ENCODE results near the gene TOM1L2. TPM values are rescaled to one million over a fixed set of nuclear protein-coding genes. Genes with fewer than 3 reads are reported as not detected.
"Not testable (repeated sequence)": the region's sequence is repeated elsewhere in the genome, so short reads cannot be mapped to it uniquely, and the experiment has no call there.

The TOM1L2 gene
- total and polyA plus RNA-seq, 12 donors: 46.4 to 331 (median 273) TPM

- 73 to 76% methylated on average over 5 of the region's 5 CpGs for WGBS, 2 donors
- TF ChIP-seq, protein P1, sequence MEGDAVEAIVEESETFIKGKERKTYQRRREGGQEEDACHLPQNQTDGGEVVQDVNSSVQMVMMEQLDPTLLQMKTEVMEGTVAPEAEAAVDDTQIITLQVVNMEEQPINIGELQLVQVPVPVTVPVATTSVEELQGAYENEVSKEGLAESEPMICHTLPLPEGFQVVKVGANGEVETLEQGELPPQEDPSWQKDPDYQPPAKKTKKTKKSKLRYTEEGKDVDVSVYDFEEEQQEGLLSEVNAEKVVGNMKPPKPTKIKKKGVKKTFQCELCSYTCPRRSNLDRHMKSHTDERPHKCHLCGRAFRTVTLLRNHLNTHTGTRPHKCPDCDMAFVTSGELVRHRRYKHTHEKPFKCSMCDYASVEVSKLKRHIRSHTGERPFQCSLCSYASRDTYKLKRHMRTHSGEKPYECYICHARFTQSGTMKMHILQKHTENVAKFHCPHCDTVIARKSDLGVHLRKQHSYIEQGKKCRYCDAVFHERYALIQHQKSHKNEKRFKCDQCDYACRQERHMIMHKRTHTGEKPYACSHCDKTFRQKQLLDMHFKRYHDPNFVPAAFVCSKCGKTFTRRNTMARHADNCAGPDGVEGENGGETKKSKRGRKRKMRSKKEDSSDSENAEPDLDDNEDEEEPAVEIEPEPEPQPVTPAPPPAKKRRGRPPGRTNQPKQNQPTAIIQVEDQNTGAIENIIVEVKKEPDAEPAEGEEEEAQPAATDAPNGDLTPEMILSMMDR (IDR thresholded peaks at IDR 0.05): no peak
- ATAC-seq: no peak
- Histone ChIP-seq H3K36me3 (peaks cover 0 to 17% (median 0%) of the 10 kb centered on the region in 9 donors), H3K4me3 (no peak overlapping the region), H3K27ac (peak overlapping the region in 9 of 10 donors; percentile 39 to 86 (median 62)), H3K9me3 (no peaks in the 10 kb centered on the region), H3K4me1 (peaks cover 21 to 67% (median 51%) of the 10 kb centered on the region in 9 donors), H3K27me3 (no peaks in the 10 kb centered on the region)
- no peak for DNase-seq
- intact Hi-C loops (cut with DNase I): loop anchor here in 1 of 10 donors (10.0 kb wide), 1 partner anchor 64 kb away; no protein-coding TSS in a partner anchor
Observed at GRCh38 chr17:17958982-17959381, 13.2 kb downstream of the TOM1L2 start.

- intact Hi-C loops (cut with DNase I): loop anchor here in 1 of 10 donors (10.0 kb wide), 1 partner anchor 63 kb away; no protein-coding TSS in a partner anchor
- DNase-seq (no peak), ATAC-seq (no peak)
- no peak overlapping the region for H3K4me3 ChIP-seq
- 87 to 93% methylated on average over 7 of the region's 7 CpGs for WGBS, 2 donors
- H3K27ac ChIP-seq: peak overlapping the region in 9 of 10 donors; percentile 45 to 86 (median 62)
- no peaks in the 10 kb centered on the region for H3K9me3 ChIP-seq
- H3K27me3 ChIP-seq: no peaks in the 10 kb centered on the region
- TF ChIP-seq, protein P1 (IDR thresholded peaks at IDR 0.05): no peak
- H3K36me3 ChIP-seq: peaks cover 0 to 25% (median 0%) of the 10 kb centered on the region in 9 donors
- H3K4me1 ChIP-seq: peaks cover 21 to 67% (median 41%) of the 10 kb centered on the region in 9 donors
Observed at GRCh38 chr17:17957584-17957916, 14.7 kb downstream of the TOM1L2 start.

GRCh38 chr17:17955790-17956341 lies 16.3 kb downstream of the TOM1L2 start:
- 96% methylated on average over 12 of the region's 12 CpGs for WGBS, 2 donors
- H3K4me1 ChIP-seq: peaks cover 21 to 76% (median 41%) of the 10 kb centered on the region in 9 donors

DNA sequence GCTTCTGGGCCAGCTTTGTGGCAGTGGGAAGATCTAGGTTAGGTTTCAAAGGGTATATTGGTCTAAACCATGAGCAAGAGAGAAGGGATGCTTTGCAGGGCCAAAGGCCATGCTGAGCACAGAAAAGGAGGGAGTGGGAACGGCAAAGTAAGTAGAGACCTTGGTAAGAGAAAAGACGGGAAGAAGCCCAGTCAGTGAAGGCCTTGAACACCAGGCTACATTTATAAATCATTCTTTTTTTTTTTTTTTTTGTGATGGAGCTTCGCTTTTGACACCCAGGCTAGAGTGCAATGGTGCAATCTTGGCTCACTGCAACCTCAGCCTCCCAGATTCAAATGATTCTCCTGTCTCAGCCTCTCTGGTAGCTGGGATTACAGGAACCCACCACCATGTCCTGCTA lies 18.1 kb downstream of the TOM1L2 start:
- DNase-seq: no peak
- no peaks in the 10 kb centered on the region for H3K27me3 ChIP-seq
- H3K4me3 ChIP-seq: no peak overlapping the region
- H3K36me3 ChIP-seq: peaks cover 0 to 27% (median 0%) of the 10 kb centered on the region in 9 donors
- TF ChIP-seq, protein P1 (IDR thresholded peaks at IDR 0.05): no peak
- WGBS, 2 donors: 95 to 98% methylated on average over 3 of the region's 3 CpGs
- H3K9me3 ChIP-seq: no peaks in the 10 kb centered on the region
- peaks cover 17 to 75% (median 28%) of the 10 kb centered on the region in 9 donors for H3K4me1 ChIP-seq
- intact Hi-C loops (cut with DNase I): loop anchor here in 1 of 10 donors (10.0 kb wide), 1 partner anchor 59 kb away; no protein-coding TSS in a partner anchor
- no peak for ATAC-seq
- H3K27ac ChIP-seq: no peak overlapping the region

More at GRCh38 chr17:17955790-17956341, 16.3 kb downstream of the TOM1L2 start:
- not testable (repeated sequence) for DNase-seq, H3K9me3 ChIP-seq, ATAC-seq, H3K27me3 ChIP-seq, H3K4me3 ChIP-seq
- Histone ChIP-seq H3K36me3 (peaks cover 0 to 27% (median 0%) of the 10 kb centered on the region in 9 donors), H3K27ac (peak overlapping the region in 1 of 10 donors; percentile 67)
- intact Hi-C loops (cut with DNase I): loop anchor here in 1 of 10 donors (10.0 kb wide), 1 partner anchor 61 kb away; no protein-coding TSS in a partner anchor

DNA sequence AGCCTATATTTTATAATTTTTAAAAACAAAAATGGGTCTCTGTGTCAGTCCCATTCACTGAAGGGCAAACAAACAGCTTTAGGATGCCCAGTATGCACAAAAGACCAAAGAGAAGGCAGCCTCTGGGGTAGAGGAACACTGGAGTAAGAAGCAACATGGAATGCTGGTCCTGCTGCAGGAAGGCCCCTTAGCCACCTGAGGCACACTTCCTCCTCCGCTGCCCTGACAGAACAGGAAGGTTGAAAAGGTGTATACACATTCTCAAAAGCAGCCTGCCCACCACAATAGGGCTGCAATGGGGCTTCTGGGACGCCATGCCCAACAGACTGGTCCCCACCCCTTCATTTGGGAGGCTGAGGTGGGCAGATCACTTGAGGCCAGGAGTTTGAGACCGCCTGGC lies 19.5 kb downstream of the TOM1L2 start:
- peaks cover 0 to 27% (median 0%) of the 10 kb centered on the region in 9 donors for H3K36me3 ChIP-seq
- no peak overlapping the region for H3K27ac ChIP-seq
- ATAC-seq: no peak
- no peaks in the 10 kb centered on the region for H3K27me3 ChIP-seq
- H3K9me3 ChIP-seq: no peaks in the 10 kb centered on the region
- no peak for DNase-seq
- 97 to 99% methylated on average over 3 of the region's 3 CpGs for WGBS, 2 donors
- H3K4me3 ChIP-seq: no peak overlapping the region
- H3K4me1 ChIP-seq: peaks cover 10 to 67% (median 23%) of the 10 kb centered on the region in 9 donors
- TF ChIP-seq, protein P1 (IDR thresholded peaks at IDR 0.05): no peak
- intact Hi-C loops (cut with DNase I): loop anchor here in 1 of 10 donors (10.0 kb wide), 1 partner anchor 58 kb away; no protein-coding TSS in a partner anchor

All from heart right ventricle (tissue), 16 donors.